Measurements from ENCODE around the gene NOTCH2. TPM values are rescaled to one million over a fixed set of nuclear protein-coding genes. Genes with fewer than 3 reads are reported as not detected.
A peak's percentile ranks its signal among the peaks of the same experiment; 100 is the strongest.

The NOTCH2 gene
- total and polyA plus RNA-seq, 10 of the 15 experiments (the other 5 are each of a cell fraction or from before 2014, with no cell fraction given): 0.02 to 2.0 (median 0.62) TPM; not detected in 1

DNA sequence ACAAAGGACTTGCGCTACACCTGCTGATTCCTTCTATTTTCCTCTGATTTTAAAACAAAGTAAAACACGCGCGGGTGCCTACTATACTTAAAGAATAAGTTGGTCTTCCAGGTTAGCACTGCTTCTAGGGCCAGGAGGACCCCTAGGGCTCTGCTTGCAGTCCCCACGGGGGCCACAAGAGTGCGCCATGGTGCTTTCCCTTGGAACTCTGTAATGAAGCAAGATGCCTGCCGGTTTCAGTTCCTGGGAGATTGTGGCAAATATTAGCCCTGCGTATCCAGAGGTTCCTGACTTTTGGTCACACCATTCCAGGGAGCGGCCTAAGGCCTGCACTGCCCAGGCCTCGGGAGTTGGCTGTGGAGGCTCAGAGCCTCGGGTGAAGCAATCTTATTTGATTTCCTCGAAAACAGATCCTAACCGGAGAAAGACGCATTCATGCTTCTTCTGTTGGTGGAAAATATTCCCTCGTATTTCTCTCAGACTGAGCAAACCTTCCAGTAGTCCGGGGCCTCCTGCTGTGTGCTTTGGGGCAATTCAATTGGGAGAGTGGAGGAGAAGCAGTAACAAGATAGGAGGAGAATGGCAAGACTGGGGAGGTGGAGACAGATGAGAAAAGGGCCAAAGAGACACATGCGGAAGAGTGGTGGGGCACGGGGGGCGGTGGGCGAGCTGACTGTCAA lies 198.4 kb downstream of the NOTCH2 start:
- H3K79me2 ChIP-seq (ENCODE audit: control insufficient read depth, insufficient read depth, low read length): no peaks in the 10 kb centered on the region
- CTCF ChIA-PET: interaction anchor here (0.6 to 3.8 kb wide), 7 partner anchors 8 to 272 kb away, joined by 3 to 13 read pairs (median 3); no protein-coding TSS in a partner anchor
- RAD21 ChIA-PET (ENCODE audit: unreplicated experiment): no interaction called here
- no peak overlapping the region for H3K4me3 ChIP-seq
- no peaks in the 10 kb centered on the region for H4K20me1 ChIP-seq (ENCODE audit: control insufficient read depth, insufficient read depth)
- SMC1A ChIA-PET (ENCODE audit: uncharacterized antibody, unreplicated experiment): interaction anchor here (0.7 kb wide), 2 partner anchors 15 to 62 kb away, joined by 3 to 4 read pairs; no protein-coding TSS in a partner anchor
- H3K9ac ChIP-seq (ENCODE audit: control insufficient read depth, insufficient read depth, low read length): no peak overlapping the region
- no peaks in the 10 kb centered on the region for H3K9me3 ChIP-seq (replicated peaks; ENCODE audit: control insufficient read depth, insufficient read depth, low read length)
- POLR2A ChIA-PET: no interaction called here
- H3K4me2 ChIP-seq (ENCODE audit: control insufficient read depth, insufficient read depth): no peak overlapping the region
- no peaks in the 10 kb centered on the region for H3K36me3 ChIP-seq (ENCODE audit: control insufficient read depth in 2 of 2, insufficient read depth in 2 of 2, low read length in 1 of 2)
- no TSS peak for BruUV-seq (replicated peaks)
- intact Hi-C loops (cut with micrococcal nuclease; ENCODE audit: unreplicated experiment) (no loop called here), in situ Hi-C loops (cut with MboI) (loop anchor here (10.0 kb wide), 1 partner anchor 64 kb away; no protein-coding TSS in a partner anchor)
- peak; percentile 78 for ATAC-seq
- 25% methylated on average over 19 of the region's 20 CpGs for WGBS (ENCODE audit: insufficient coverage, insufficient replicate concordance, low lambda C conversion rate, missing lambda C conversion rate)
- DNase-seq (ENCODE audit: low read depth, low spot score): no peak
- no peak overlapping the region for H2AFZ ChIP-seq (ENCODE audit: control insufficient read depth, low read depth, low read length)
- no peaks in the 10 kb centered on the region; a peak in 1 of 4 replicates for H3K27me3 ChIP-seq (replicated peaks in 1 of 2; ENCODE audit: control insufficient read depth in 2 of 2, insufficient read depth in 2 of 2, low read length in 1 of 2)
- no peak for FAIRE-seq
- no peaks in the 10 kb centered on the region for H3K4me1 ChIP-seq (ENCODE audit: control insufficient read depth, insufficient read depth, low read length)
- no peak overlapping the region for H3K27ac ChIP-seq (ENCODE audit: control insufficient read depth, insufficient read depth)
- TF ChIP-seq SUZ12 (IDR thresholded peaks at IDR 0.05; ENCODE audit: unreplicated experiment) (no peak), RB1 (IDR thresholded peaks at IDR 0.05; ENCODE audit: borderline replicate concordance) (no peak), POLR2AphosphoS5 (IDR thresholded peaks at IDR 0.05; ENCODE audit: low read length) (no peak), GABPA (IDR thresholded peaks at IDR 0.05; ENCODE audit: low read depth) (no peak), RAD21 (IDR thresholded peaks at IDR 0.05; ENCODE audit: insufficient read depth, low read depth, low read length) (peak; percentile 73), IKZF1 (conservative IDR thresholded peaks at IDR 0.05) (no peak), YY1 (IDR thresholded peaks at IDR 0.05; ENCODE audit: low read depth, low read length) (peak; percentile 58; the same call in 1 of the 2 replicates), SPI1 (IDR thresholded peaks at IDR 0.05; ENCODE audit: borderline replicate concordance, insufficient read depth, low read depth, low read length) (peak; percentile 37; the same call in 1 of the 2 replicates), CHD1 (IDR thresholded peaks at IDR 0.05; ENCODE audit: low read depth, low read length) (no peak), PAX8 (IDR thresholded peaks at IDR 0.05) (no peak)
- TF ChIP-seq, protein P1, sequence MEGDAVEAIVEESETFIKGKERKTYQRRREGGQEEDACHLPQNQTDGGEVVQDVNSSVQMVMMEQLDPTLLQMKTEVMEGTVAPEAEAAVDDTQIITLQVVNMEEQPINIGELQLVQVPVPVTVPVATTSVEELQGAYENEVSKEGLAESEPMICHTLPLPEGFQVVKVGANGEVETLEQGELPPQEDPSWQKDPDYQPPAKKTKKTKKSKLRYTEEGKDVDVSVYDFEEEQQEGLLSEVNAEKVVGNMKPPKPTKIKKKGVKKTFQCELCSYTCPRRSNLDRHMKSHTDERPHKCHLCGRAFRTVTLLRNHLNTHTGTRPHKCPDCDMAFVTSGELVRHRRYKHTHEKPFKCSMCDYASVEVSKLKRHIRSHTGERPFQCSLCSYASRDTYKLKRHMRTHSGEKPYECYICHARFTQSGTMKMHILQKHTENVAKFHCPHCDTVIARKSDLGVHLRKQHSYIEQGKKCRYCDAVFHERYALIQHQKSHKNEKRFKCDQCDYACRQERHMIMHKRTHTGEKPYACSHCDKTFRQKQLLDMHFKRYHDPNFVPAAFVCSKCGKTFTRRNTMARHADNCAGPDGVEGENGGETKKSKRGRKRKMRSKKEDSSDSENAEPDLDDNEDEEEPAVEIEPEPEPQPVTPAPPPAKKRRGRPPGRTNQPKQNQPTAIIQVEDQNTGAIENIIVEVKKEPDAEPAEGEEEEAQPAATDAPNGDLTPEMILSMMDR (IDR thresholded peaks at IDR 0.05 in 2 of 3, conservative IDR thresholded peaks at IDR 0.05 in 1 of 3; ENCODE audit: control insufficient read depth in 2 of 3, extremely low read depth in 1 of 3, insufficient read depth in 1 of 3, low read depth in 3 of 3, low read length in 3 of 3): peak; percentile 67 to 87 (median 85)
- TF ChIP-seq, protein P2, sequence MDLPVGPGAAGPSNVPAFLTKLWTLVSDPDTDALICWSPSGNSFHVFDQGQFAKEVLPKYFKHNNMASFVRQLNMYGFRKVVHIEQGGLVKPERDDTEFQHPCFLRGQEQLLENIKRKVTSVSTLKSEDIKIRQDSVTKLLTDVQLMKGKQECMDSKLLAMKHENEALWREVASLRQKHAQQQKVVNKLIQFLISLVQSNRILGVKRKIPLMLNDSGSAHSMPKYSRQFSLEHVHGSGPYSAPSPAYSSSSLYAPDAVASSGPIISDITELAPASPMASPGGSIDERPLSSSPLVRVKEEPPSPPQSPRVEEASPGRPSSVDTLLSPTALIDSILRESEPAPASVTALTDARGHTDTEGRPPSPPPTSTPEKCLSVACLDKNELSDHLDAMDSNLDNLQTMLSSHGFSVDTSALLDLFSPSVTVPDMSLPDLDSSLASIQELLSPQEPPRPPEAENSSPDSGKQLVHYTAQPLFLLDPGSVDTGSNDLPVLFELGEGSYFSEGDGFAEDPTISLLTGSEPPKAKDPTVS (IDR thresholded peaks at IDR 0.05; ENCODE audit: low read depth, low read length): no peak
- TF ChIP-seq, protein P3, sequence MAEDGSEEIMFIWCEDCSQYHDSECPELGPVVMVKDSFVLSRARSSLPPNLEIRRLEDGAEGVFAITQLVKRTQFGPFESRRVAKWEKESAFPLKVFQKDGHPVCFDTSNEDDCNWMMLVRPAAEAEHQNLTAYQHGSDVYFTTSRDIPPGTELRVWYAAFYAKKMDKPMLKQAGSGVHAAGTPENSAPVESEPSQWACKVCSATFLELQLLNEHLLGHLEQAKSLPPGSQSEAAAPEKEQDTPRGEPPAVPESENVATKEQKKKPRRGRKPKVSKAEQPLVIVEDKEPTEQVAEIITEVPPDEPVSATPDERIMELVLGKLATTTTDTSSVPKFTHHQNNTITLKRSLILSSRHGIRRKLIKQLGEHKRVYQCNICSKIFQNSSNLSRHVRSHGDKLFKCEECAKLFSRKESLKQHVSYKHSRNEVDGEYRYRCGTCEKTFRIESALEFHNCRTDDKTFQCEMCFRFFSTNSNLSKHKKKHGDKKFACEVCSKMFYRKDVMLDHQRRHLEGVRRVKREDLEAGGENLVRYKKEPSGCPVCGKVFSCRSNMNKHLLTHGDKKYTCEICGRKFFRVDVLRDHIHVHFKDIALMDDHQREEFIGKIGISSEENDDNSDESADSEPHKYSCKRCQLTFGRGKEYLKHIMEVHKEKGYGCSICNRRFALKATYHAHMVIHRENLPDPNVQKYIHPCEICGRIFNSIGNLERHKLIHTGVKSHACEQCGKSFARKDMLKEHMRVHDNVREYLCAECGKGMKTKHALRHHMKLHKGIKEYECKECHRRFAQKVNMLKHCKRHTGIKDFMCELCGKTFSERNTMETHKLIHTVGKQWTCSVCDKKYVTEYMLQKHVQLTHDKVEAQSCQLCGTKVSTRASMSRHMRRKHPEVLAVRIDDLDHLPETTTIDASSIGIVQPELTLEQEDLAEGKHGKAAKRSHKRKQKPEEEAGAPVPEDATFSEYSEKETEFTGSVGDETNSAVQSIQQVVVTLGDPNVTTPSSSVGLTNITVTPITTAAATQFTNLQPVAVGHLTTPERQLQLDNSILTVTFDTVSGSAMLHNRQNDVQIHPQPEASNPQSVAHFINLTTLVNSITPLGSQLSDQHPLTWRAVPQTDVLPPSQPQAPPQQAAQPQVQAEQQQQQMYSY (CRISPR knock-in tag; IDR thresholded peaks at IDR 0.05): no peak

Measured in GM12878 (cell line).